GM12878 (cell line): ENCODE measurements around the gene AQP2. TPM values are rescaled to one million over a fixed set of nuclear protein-coding genes. Genes with fewer than 3 reads are reported as not detected.

ENCODE experiments used
- ATAC-seq: fragments of 200-7000 bp; cut with Tn5 transposase; 3 replicates; pipeline ENCODE4 v1.9.1; 2020; ENCODE audit warnings: mild to moderate bottlenecking, moderate library complexity
- BruUV-seq: library from RNA; stranded (reverse); fragments of 400-500 nt; replicated peaks from 2 replicates; lab custom pipeline; 2021; lab: Mats Ljungman, UMichigan
- CTCF ChIA-PET: fragments of 300-600 bp; sonication (Branson Sonifier 250); formaldehyde crosslinking; extraction: SDS; loops from one replicate; lab custom pipeline; 2021; ENCODE audit warnings: inconsistent platforms; lab: Yijun Ruan, JAX
- POLR2A ChIA-PET: fragments of 350-600 bp; formaldehyde crosslinking; extraction: SDS; loops from one replicate; lab custom pipeline; 2021; ENCODE audit warnings: inconsistent platforms; lab: Charles Lee
- RAD21 ChIA-PET: fragments of 300-600 bp; sonication (Branson Sonifier 250); formaldehyde crosslinking; loops from one replicate; lab custom pipeline; 2023; ENCODE audit warnings: antibody characterized with exemption; ENCODE audit not compliant: unreplicated experiment; lab: Charles Lee
- SMC1A ChIA-PET: fragments of 300-600 bp; sonication (Branson Sonifier 250); formaldehyde crosslinking; loops from one replicate; lab custom pipeline; 2023; ENCODE audit not compliant: unreplicated experiment, uncharacterized antibody; lab: Charles Lee
- DNase-seq: peaks from one replicate; pipeline ENCODE4 v3.0.0-alpha.2; 2011; ENCODE audit warnings: low read depth, low spot score
- FAIRE-seq: peaks from 3 replicates; lab custom pipeline; 2011; peaks lifted over from hg19 to GRCh38; lab: Jason Lieb, UNC
- H2AFZ ChIP-seq: 2 replicates; pipeline ENCODE4 v1.6.0; 2011; ENCODE audit warnings: low read depth, low read length, control low read depth; ENCODE audit not compliant: control insufficient read depth
- H3K27ac ChIP-seq: 2 replicates; pipeline ENCODE4 v1.5.1; 2011; ENCODE audit warnings: control low read depth; ENCODE audit not compliant: control insufficient read depth, insufficient read depth
- H3K27me3 ChIP-seq, 2 experiments: replicated peaks in 1 of 2; 2 replicates each; pipeline versions ENCODE4 v1.6.0 to v1.6.1; 2011; ENCODE audit warnings: low read length in 1 of 2; ENCODE audit not compliant: control insufficient read depth in 2 of 2, insufficient read depth in 2 of 2
- H3K36me3 ChIP-seq, 2 experiments: 2 replicates each; pipeline ENCODE4 v1.5.1; 2011; ENCODE audit warnings: low read length in 1 of 2; ENCODE audit not compliant: control insufficient read depth in 2 of 2, insufficient read depth in 2 of 2
- H3K4me1 ChIP-seq: 2 replicates; pipeline ENCODE4 v1.6.1; 2011; ENCODE audit warnings: mild to moderate bottlenecking, low read length, moderate library complexity, mixed read lengths; ENCODE audit not compliant: control insufficient read depth, insufficient read depth
- H3K4me2 ChIP-seq: 2 replicates; pipeline ENCODE4 v1.6.0; 2011; ENCODE audit warnings: control low read depth; ENCODE audit not compliant: control insufficient read depth, insufficient read depth
- H3K4me3 ChIP-seq: fragments of 200-600 bp; sonication (generic); 2 replicates; pipeline ENCODE4 v1.5.1; 2016
- H3K79me2 ChIP-seq: 2 replicates; pipeline ENCODE4 v1.6.0; 2011; ENCODE audit warnings: low read length; ENCODE audit not compliant: control insufficient read depth, insufficient read depth
- H3K9ac ChIP-seq: 2 replicates; pipeline ENCODE4 v1.8.0; 2011; ENCODE audit warnings: low read length, control low read depth, mixed read lengths; ENCODE audit not compliant: control insufficient read depth, insufficient read depth
- H3K9me3 ChIP-seq: replicated peaks from 3 replicates; pipeline ENCODE4 v1.5.1; 2011; ENCODE audit warnings: mild to moderate bottlenecking, low read length; ENCODE audit not compliant: control insufficient read depth, insufficient read depth
- H4K20me1 ChIP-seq: 2 replicates; pipeline ENCODE4 v1.6.0; 2011; ENCODE audit not compliant: control insufficient read depth, insufficient read depth
- ATF2 ChIP-seq: IDR thresholded peaks from 2 replicates; pipeline ENCODE4 v1.6.1; 2012; ENCODE audit warnings: low read length, inconsistent platforms
- ATF7 ChIP-seq: fragments of 450-650 bp; IDR thresholded peaks from 2 replicates; pipeline ENCODE4 v1.6.1; 2016; ENCODE audit warnings: low read depth, mild to moderate bottlenecking
- BCLAF1 ChIP-seq: fragments of 450-650 bp; IDR thresholded peaks from 2 replicates; pipeline ENCODE4 v1.6.1; 2017; ENCODE audit warnings: antibody characterized with exemption, mild to moderate bottlenecking, moderate library complexity
- CBX3 ChIP-seq: fragments of 200-600 bp; sonication (generic); IDR thresholded peaks from 2 replicates; pipeline ENCODE4 v1.6.1; 2016; ENCODE audit warnings: low read depth, borderline replicate concordance
- CUX1 ChIP-seq: IDR thresholded peaks from 2 replicates; pipeline ENCODE4 v1.6.1; 2012; ENCODE audit warnings: improper control_type of control experiment, low read depth, low read length; ENCODE audit not compliant: insufficient replicate concordance
- DPF2 ChIP-seq: fragments of 450-650 bp; IDR thresholded peaks from 2 replicates; pipeline ENCODE4 v1.6.1; 2017; ENCODE audit warnings: mild to moderate bottlenecking
- FOXK2 ChIP-seq: fragments of 450-650 bp; IDR thresholded peaks from 2 replicates; pipeline ENCODE4 v1.6.1; 2017; ENCODE audit warnings: mild to moderate bottlenecking, moderate library complexity
- KAT2A ChIP-seq: conservative IDR thresholded peaks from 2 replicates; pipeline ENCODE4 v1.6.1; 2011; ENCODE audit warnings: low read depth, low read length; ENCODE audit not compliant: control insufficient read depth
- MTA3 ChIP-seq: IDR thresholded peaks from 2 replicates; pipeline ENCODE4 v1.6.1; 2012; ENCODE audit warnings: low read length, inconsistent platforms, borderline replicate concordance
- NFYB ChIP-seq: IDR thresholded peaks from 2 replicates; pipeline ENCODE4 v1.6.1; 2011; ENCODE audit warnings: low read depth, mild to moderate bottlenecking, low read length, improper control_type of control experiment, moderate library complexity; ENCODE audit not compliant: insufficient read depth
- TCF12 ChIP-seq: IDR thresholded peaks from 2 replicates; pipeline ENCODE4 v1.6.1; 2011; ENCODE audit warnings: low read depth, mild to moderate bottlenecking, low read length
- ZBTB11 ChIP-seq: fragments of 450-650 bp; formaldehyde crosslinking; IDR thresholded peaks from 2 replicates; pipeline ENCODE4 v1.5.0; 2022; ENCODE audit warnings: mild to moderate bottlenecking, missing genetic modification characterization
- whole genome bisulfite sequencing: methylation state at CpG from one replicate; pipeline ENCODE4 v1.1.6; 2016; ENCODE audit warnings: low lambda C conversion rate; ENCODE audit not compliant: insufficient replicate concordance, insufficient coverage; ENCODE audit errors: missing lambda C conversion rate; 5-methylcytosine and 5-hydroxymethylcytosine counted together
- in situ Hi-C: fragments of 300-500 bp; cut with MboI; formaldehyde crosslinking; loops from 9 replicates; pipeline ENCODE4 v1.14.3; 2018; ENCODE audit warnings: mixed read lengths
- intact Hi-C: fragments of 100-400 bp; cut with micrococcal nuclease; formaldehyde crosslinking; loops from one replicate; pipeline ENCODE4 v1.14.2; 2022; ENCODE audit not compliant: unreplicated experiment
- polyA plus RNA-seq, 11 experiments: library from polyadenylated mRNA; depleted of rRNA in 4 of 11; unstranded in 6 of 11; stranded (reverse) in 5 of 11; fragments of >200 nt; fragmentation: Nextera tagmentation in 4 of 11; fragmentation: Illumina TruSeq in 1 of 11; extraction: Ambion mirVana in 4 of 11; extraction: Trizol in 1 of 11; gene quantifications; 1 replicate in 1 of 11; 2 replicates in 10 of 11; pipeline versions ENCODE4 v1.2.1 to v1.2.3, GENCODE V29; 2011 to 2016; ENCODE audit warnings: inconsistent platforms in 2 of 11, missing spikeins in 2 of 11, low read depth in 1 of 11
- total RNA-seq, 4 experiments: library from RNA; depleted of rRNA in 3 of 4; stranded (reverse); fragments of >200 nt in 3 of 4; fragmentation: Illumina TruSeq in 1 of 4; extraction: Trizol in 1 of 4; gene quantifications; 2 replicates each; pipeline versions ENCODE4 v1.2.1 to v1.2.3, GENCODE V29; 2013 to 2021

Gene AQP2
- total and polyA plus RNA-seq, 10 of the 15 experiments (the other 5 are each of a cell fraction or from before 2014, with no cell fraction given): not detected

GRCh38 chr12:49907352-49907751, 43.2 kb upstream of the AQP2 start:
- no peaks in the 10 kb centered on the region for H3K79me2 ChIP-seq
- H2AFZ ChIP-seq: no peak overlapping the region
- no peak overlapping the region for H3K4me2 ChIP-seq
- no peak for TF ChIP-seq CBX3
- TF ChIP-seq DPF2: no peak
- TF ChIP-seq TCF12: no peak
- no peak for TF ChIP-seq ATF2
- no peak for TF ChIP-seq ZBTB11 (CRISPR knock-in tag)
- TF ChIP-seq ATF7: no peak
- TF ChIP-seq MTA3: no peak
- TF ChIP-seq KAT2A: no peak
- TF ChIP-seq NFYB: no peak
- no peak for TF ChIP-seq FOXK2
- no peak for TF ChIP-seq CUX1
- TF ChIP-seq BCLAF1: no peak

More at GRCh38 chr12:49907352-49907751, 43.2 kb upstream of the AQP2 start:
- Histone ChIP-seq H3K4me1 (no peaks in the 10 kb centered on the region), H3K27me3 (peaks cover 6 to 8% of the 10 kb centered on the region in 2 experiments), H3K36me3 (no peaks in the 10 kb centered on the region), H3K4me3 (no peak overlapping the region), H3K9me3 (no peaks in the 10 kb centered on the region), H4K20me1 (no peaks in the 10 kb centered on the region), H3K27ac (no peak overlapping the region), H3K9ac (no peak overlapping the region)
- BruUV-seq: no TSS peak
- WGBS: 0% methylated on average over 1 of the region's 1 CpG
- ATAC-seq: no peak
- intact Hi-C loops: no loop called here
- no peak for DNase-seq
- RAD21 ChIA-PET: no interaction called here
- SMC1A ChIA-PET: interaction anchor here (1.2 kb wide), 1 partner anchor 9 kb away, joined by 3 read pairs; no protein-coding TSS in a partner anchor
- CTCF ChIA-PET: interaction anchor here (0.9 to 1.1 kb wide), 2 partner anchors 38 to 75 kb away, joined by 3 read pairs; no protein-coding TSS in a partner anchor
- in situ Hi-C loops: no loop called here
- POLR2A ChIA-PET: no interaction called here
- FAIRE-seq: no peak
